Measurements from ENCODE around the gene CHST14. TPM values are rescaled to one million over a fixed set of nuclear protein-coding genes. Genes with fewer than 3 reads are reported as not detected.

CHST14 gene
- total RNA-seq, 1 donor from 2014 or later: 3.9 TPM

DNA sequence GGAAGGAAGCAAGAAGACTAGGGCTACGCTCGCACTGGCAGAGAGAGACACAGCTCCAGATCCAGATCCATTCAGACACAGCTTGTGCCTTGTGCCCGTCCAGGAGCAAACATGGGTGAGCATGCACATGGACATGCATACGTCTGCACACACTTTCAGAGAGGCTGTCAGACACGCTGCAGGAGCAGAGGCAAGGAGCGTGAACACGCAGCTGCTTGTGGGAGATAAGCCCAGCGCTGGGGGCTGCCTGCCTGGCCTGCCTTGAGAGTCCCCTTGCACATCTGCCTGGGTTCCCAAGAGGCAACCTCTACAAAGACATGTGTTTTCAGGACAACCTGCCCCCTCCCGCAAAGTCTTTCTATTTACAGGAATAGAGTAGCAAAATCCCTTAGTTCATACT, 43.6 kb upstream of the CHST14 start:
- Mint-ChIP-seq H3K4me1 (ENCODE audit: low read depth, unreplicated experiment) (peaks cover 8% of the 10 kb centered on the region), H3K4me3 (ENCODE audit: unreplicated experiment) (no peak overlapping the region), H3K36me3 (ENCODE audit: unreplicated experiment) (no peaks in the 10 kb centered on the region), H3K27me3 (ENCODE audit: unreplicated experiment) (peaks cover 5% of the 10 kb centered on the region), H3K9me3 (ENCODE audit: unreplicated experiment) (peaks cover 4% of the 10 kb centered on the region), H3K27ac (ENCODE audit: unreplicated experiment) (no peak overlapping the region)
- no peak for DNase-seq
- TF ChIP-seq, protein P1, sequence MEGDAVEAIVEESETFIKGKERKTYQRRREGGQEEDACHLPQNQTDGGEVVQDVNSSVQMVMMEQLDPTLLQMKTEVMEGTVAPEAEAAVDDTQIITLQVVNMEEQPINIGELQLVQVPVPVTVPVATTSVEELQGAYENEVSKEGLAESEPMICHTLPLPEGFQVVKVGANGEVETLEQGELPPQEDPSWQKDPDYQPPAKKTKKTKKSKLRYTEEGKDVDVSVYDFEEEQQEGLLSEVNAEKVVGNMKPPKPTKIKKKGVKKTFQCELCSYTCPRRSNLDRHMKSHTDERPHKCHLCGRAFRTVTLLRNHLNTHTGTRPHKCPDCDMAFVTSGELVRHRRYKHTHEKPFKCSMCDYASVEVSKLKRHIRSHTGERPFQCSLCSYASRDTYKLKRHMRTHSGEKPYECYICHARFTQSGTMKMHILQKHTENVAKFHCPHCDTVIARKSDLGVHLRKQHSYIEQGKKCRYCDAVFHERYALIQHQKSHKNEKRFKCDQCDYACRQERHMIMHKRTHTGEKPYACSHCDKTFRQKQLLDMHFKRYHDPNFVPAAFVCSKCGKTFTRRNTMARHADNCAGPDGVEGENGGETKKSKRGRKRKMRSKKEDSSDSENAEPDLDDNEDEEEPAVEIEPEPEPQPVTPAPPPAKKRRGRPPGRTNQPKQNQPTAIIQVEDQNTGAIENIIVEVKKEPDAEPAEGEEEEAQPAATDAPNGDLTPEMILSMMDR (IDR thresholded peaks at IDR 0.05; ENCODE audit: partially characterized antibody, unreplicated experiment): no peak

DNA sequence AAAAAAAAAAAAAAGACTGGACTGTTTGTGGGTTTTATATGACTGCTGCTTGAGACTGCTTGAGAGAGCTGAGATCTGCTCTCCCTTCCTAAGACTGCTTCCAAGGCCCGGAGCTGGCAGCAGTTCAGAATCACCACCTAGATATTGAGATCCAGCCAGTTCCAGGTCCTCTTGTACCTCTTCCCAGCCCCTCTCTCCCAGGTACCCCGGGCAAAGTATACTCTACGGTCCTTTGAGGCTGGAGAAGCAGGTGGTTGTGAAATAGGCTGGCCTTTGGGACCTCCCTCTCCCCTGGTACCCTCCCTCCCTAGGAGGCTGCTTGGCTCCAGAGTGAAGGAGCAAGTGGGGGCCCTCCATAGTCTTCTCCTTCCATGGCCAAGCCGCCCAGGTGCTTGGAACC, 42.6 kb upstream of the CHST14 start:
- Mint-ChIP-seq H3K4me3 (ENCODE audit: unreplicated experiment) (no peak overlapping the region), H3K36me3 (ENCODE audit: unreplicated experiment) (no peaks in the 10 kb centered on the region), H3K27ac (ENCODE audit: unreplicated experiment) (no peak overlapping the region), H3K4me1 (ENCODE audit: low read depth, unreplicated experiment) (peaks cover 8% of the 10 kb centered on the region), H3K27me3 (ENCODE audit: unreplicated experiment) (peaks cover 5% of the 10 kb centered on the region), H3K9me3 (ENCODE audit: unreplicated experiment) (peaks cover 4% of the 10 kb centered on the region)
- no peak for DNase-seq
- TF ChIP-seq, protein P1 (IDR thresholded peaks at IDR 0.05; ENCODE audit: partially characterized antibody, unreplicated experiment): no peak

DNA sequence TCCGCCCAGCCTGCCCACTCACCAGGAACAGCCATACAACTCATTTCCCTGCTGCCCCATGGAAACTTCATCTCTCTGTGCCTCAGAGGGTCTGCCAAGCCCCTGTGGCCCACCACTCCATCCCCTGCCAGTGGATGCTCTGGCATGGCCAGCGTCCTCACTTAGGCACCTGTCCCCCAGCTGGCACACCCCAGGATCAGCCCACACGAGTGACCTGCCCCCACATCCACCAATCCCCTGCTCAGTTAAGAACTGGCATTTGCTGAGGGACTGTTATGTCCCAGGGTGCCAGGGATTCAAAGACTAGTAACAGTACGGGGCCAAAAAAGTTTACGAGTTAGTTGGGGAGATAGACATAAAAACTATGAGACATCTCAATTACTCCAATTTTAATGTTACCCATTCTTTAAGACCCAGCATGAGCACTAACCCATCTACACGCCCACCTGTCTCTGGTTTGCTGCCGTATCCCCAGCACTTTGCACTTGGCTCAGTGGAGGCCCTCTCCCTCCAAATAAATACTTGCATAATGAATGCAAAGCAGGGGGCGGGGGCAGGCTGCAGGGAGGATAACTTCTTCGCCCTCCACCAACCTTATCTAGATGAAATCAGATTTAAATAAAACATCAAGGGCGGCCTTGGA, 41.6 kb upstream of the CHST14 start:
- no peak overlapping the region for H3K27ac Mint-ChIP-seq (ENCODE audit: unreplicated experiment)
- TF ChIP-seq, protein P1 (IDR thresholded peaks at IDR 0.05; ENCODE audit: partially characterized antibody, unreplicated experiment): no peak
- peaks cover 8% of the 10 kb centered on the region for H3K4me1 Mint-ChIP-seq (ENCODE audit: low read depth, unreplicated experiment)
- peaks cover 4% of the 10 kb centered on the region for H3K9me3 Mint-ChIP-seq (ENCODE audit: unreplicated experiment)
- H3K36me3 Mint-ChIP-seq (ENCODE audit: unreplicated experiment): no peaks in the 10 kb centered on the region
- DNase-seq: no peak
- H3K27me3 Mint-ChIP-seq (ENCODE audit: unreplicated experiment): peaks cover 5% of the 10 kb centered on the region
- no peak overlapping the region for H3K4me3 Mint-ChIP-seq (ENCODE audit: unreplicated experiment)

DNA sequence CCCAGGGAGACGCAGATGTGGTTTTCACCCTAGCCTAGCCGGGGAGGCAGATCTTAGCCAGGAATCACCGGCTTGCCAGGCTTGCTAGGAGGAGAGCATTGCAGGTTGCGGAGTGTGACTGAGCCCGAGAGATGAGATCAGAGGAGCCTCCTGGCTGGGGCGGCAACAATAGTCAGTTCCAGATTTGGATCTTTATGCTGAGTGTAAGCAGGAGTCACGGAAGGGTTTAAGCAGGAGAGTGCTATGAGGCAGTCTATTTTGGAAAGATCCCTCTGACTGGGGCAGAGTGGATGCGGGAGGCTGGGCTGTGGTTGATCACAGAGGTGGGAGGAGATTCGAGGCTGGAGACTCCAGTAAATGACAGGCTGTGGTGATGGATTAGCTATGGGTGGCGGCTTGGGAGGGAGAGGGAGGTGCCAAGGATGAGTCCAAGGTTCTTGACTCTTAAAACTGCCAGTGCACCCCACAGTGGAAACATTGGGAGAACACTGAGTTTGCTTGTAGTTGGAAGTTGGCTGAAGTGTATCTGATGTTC, 40.4 kb upstream of the CHST14 start:
- H3K27ac Mint-ChIP-seq (ENCODE audit: unreplicated experiment): no peak overlapping the region
- DNase-seq: no peak
- no peak overlapping the region for H3K4me3 Mint-ChIP-seq (ENCODE audit: unreplicated experiment)
- peaks cover 4% of the 10 kb centered on the region for H3K9me3 Mint-ChIP-seq (ENCODE audit: unreplicated experiment)
- no peaks in the 10 kb centered on the region for H3K36me3 Mint-ChIP-seq (ENCODE audit: unreplicated experiment)
- H3K4me1 Mint-ChIP-seq (ENCODE audit: low read depth, unreplicated experiment): peaks cover 8% of the 10 kb centered on the region
- TF ChIP-seq, protein P1 (IDR thresholded peaks at IDR 0.05; ENCODE audit: partially characterized antibody, unreplicated experiment): no peak
- peaks cover 5% of the 10 kb centered on the region for H3K27me3 Mint-ChIP-seq (ENCODE audit: unreplicated experiment)

DNA sequence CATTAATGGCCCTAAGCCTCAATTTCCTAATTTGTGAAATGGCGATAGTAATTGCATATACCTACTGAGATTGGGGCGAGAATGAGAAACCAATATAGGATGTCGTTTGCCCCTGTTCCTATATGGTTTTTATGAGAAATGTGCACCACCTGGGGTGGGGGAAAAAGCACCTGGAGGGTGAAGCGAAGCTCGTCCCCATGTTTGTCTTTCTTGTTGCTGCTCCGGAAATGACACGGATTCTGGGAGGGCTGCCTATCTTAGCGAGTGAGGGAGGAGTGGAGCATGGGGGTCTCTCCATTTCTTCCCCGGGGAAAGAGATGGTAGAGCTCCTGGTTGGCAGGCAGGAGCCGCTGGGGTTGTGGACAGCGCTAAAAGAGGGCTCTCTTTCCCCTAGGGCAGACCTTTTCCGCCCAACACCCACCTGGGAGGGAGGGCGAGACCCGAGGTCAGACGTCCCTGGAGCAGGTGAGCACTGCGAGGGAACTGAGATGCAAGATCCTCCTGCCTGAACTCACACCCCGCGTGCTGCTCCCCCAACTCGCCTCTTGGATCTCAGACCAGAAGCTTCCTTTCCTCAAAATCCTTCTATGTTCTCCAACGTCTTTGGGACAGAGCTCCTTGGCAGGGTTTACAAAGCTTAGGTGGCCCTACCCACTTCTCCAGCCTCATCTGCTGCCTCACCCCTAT, 35.6 kb upstream of the CHST14 start:
- Mint-ChIP-seq H3K27me3 (ENCODE audit: unreplicated experiment) (peaks cover 4% of the 10 kb centered on the region), H3K4me3 (ENCODE audit: unreplicated experiment) (peak overlapping the region; percentile 71), H3K9me3 (ENCODE audit: unreplicated experiment) (peaks cover 4% of the 10 kb centered on the region), H3K4me1 (ENCODE audit: low read depth, unreplicated experiment) (peaks cover 13% of the 10 kb centered on the region), H3K27ac (ENCODE audit: unreplicated experiment) (no peak overlapping the region), H3K36me3 (ENCODE audit: unreplicated experiment) (no peaks in the 10 kb centered on the region)
- DNase-seq: no peak
- TF ChIP-seq, protein P1 (IDR thresholded peaks at IDR 0.05; ENCODE audit: partially characterized antibody, unreplicated experiment): no peak
